ENCODE data around the gene MMP8. TPM values are rescaled to one million over a fixed set of nuclear protein-coding genes. Genes with fewer than 3 reads are reported as not detected.

Gene MMP8
- total RNA-seq, 1 donor from 2014 or later = not detected

DNA sequence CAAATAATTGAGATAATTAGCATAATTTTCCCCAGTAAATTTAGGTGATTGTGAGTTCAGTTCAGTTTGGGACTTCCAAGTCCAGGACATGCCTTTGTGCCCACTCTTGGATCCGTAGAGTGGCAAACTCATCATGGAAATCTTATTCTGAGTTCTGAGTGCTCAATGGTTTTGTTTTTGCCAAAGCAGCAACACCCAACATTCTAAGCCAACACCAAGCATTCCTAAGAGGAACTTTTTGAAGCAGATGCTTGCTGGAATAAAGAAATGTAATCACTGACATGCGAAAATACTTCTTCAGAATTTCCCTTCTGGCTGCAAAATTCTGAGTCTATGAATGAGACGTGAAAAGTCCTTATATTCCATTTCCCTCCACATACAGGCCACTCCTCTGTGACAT lies 29.6 kb downstream of the MMP8 start:
- no peak overlapping the region for H3K4me3 Mint-ChIP-seq (ENCODE audit: unreplicated experiment)
- TF ChIP-seq CTCF (IDR thresholded peaks at IDR 0.05; ENCODE audit: unreplicated experiment) = no peak
- H3K27me3 Mint-ChIP-seq (ENCODE audit: unreplicated experiment) = no peaks in the 10 kb centered on the region
- no peak overlapping the region for H3K27ac Mint-ChIP-seq (ENCODE audit: unreplicated experiment)
- no peaks in the 10 kb centered on the region for H3K36me3 Mint-ChIP-seq (ENCODE audit: low read depth, unreplicated experiment)
- no peak for DNase-seq (ENCODE audit: low spot score)
- H3K4me1 Mint-ChIP-seq (ENCODE audit: unreplicated experiment) = no peaks in the 10 kb centered on the region
- H3K9me3 Mint-ChIP-seq (ENCODE audit: unreplicated experiment) = no peaks in the 10 kb centered on the region

GRCh38 chr11:102685754-102686153 lies 39.0 kb downstream of the MMP8 start:
- Mint-ChIP-seq H3K36me3 (ENCODE audit: low read depth, unreplicated experiment) (no peaks in the 10 kb centered on the region), H3K9me3 (ENCODE audit: unreplicated experiment) (no peaks in the 10 kb centered on the region), H3K4me1 (ENCODE audit: unreplicated experiment) (peaks cover 5% of the 10 kb centered on the region), H3K27me3 (ENCODE audit: unreplicated experiment) (no peaks in the 10 kb centered on the region), H3K4me3 (ENCODE audit: unreplicated experiment) (no peak overlapping the region), H3K27ac (ENCODE audit: unreplicated experiment) (no peak overlapping the region)
- no peak for DNase-seq (ENCODE audit: low spot score)
- TF ChIP-seq CTCF (IDR thresholded peaks at IDR 0.05; ENCODE audit: unreplicated experiment) = no peak

DNA sequence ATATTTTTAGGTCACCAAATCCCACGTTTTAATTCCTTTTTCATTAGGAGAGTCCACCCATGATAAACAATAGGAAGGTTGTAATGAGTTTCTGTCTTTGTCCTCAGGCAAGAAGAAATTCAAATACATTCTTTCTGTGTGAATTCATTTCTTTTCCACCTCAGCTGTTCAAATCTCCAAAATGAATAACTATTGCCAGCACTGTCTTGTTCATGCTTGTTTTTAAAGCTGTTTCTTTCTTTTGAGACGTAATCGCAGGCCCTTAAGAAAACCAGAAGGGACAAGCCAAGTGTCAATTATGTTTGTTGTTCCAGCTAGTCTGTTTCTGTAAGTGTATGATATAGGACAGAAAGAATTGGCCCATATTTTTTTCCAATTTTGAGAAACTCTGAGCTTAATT lies 39.4 kb downstream of the MMP8 start:
- H3K27me3 Mint-ChIP-seq (ENCODE audit: unreplicated experiment) = no peaks in the 10 kb centered on the region
- no peaks in the 10 kb centered on the region for H3K9me3 Mint-ChIP-seq (ENCODE audit: unreplicated experiment)
- no peaks in the 10 kb centered on the region for H3K36me3 Mint-ChIP-seq (ENCODE audit: low read depth, unreplicated experiment)
- no peak overlapping the region for H3K27ac Mint-ChIP-seq (ENCODE audit: unreplicated experiment)
- no peak overlapping the region for H3K4me3 Mint-ChIP-seq (ENCODE audit: unreplicated experiment)
- no peak for DNase-seq (ENCODE audit: low spot score)
- H3K4me1 Mint-ChIP-seq (ENCODE audit: unreplicated experiment) = peaks cover 5% of the 10 kb centered on the region
- no peak for TF ChIP-seq CTCF (IDR thresholded peaks at IDR 0.05; ENCODE audit: unreplicated experiment)

DNA sequence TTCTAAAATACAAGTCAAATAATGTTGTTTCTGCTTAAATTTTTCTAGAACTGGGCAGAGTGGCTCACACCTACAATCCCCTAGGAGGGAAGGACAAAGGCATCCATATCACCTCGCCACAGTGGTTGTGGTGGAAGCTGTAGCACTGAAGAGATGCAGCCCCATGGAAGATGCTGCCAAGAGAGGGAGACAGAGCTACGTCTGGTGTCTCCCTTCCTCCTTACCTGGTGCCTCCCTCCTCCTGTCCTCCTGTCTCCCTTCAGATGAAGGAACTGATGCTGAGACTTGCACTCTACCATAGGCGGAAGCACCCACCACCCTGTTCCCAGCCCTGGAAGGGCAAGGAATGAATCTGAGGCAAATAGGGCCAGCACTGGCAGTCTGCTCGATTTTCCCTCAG lies 41.5 kb downstream of the MMP8 start:
- no peak for DNase-seq (ENCODE audit: low spot score)
- no peaks in the 10 kb centered on the region for H3K9me3 Mint-ChIP-seq (ENCODE audit: unreplicated experiment)
- no peak for TF ChIP-seq CTCF (IDR thresholded peaks at IDR 0.05; ENCODE audit: unreplicated experiment)
- peaks cover 5% of the 10 kb centered on the region for H3K4me1 Mint-ChIP-seq (ENCODE audit: unreplicated experiment)
- no peaks in the 10 kb centered on the region for H3K36me3 Mint-ChIP-seq (ENCODE audit: low read depth, unreplicated experiment)
- H3K27ac Mint-ChIP-seq (ENCODE audit: unreplicated experiment) = no peak overlapping the region
- no peak overlapping the region for H3K4me3 Mint-ChIP-seq (ENCODE audit: unreplicated experiment)
- H3K27me3 Mint-ChIP-seq (ENCODE audit: unreplicated experiment) = no peaks in the 10 kb centered on the region

GRCh38 chr11:102680945-102681344 lies 43.8 kb downstream of the MMP8 start:
- no peak for TF ChIP-seq CTCF (IDR thresholded peaks at IDR 0.05; ENCODE audit: unreplicated experiment)
- no peak for DNase-seq (ENCODE audit: low spot score)
- Mint-ChIP-seq H3K36me3 (ENCODE audit: low read depth, unreplicated experiment) (no peaks in the 10 kb centered on the region), H3K4me3 (ENCODE audit: unreplicated experiment) (no peak overlapping the region), H3K4me1 (ENCODE audit: unreplicated experiment) (no peaks in the 10 kb centered on the region), H3K27ac (ENCODE audit: unreplicated experiment) (no peak overlapping the region), H3K9me3 (ENCODE audit: unreplicated experiment) (no peaks in the 10 kb centered on the region), H3K27me3 (ENCODE audit: unreplicated experiment) (no peaks in the 10 kb centered on the region)
